ENCODE results near the gene FOXO1.

The FOXO1 gene

GRCh38 chr13:40596484-40596883 lies 70.0 kb downstream of the FOXO1 start:
- no peak for TF ChIP-seq CTCF (IDR thresholded peaks at IDR 0.05; ENCODE audit: low read depth, low read length)
- DNase-seq (ENCODE audit: extremely low read depth, low read depth), result no peak

- no peak for DNase-seq (ENCODE audit: extremely low read depth, low read depth)
- no peak for TF ChIP-seq CTCF (IDR thresholded peaks at IDR 0.05; ENCODE audit: low read depth, low read length)
These were observed 70.7 kb downstream of the FOXO1 start for GRCh38 chr13:40595693-40596092.

- TF ChIP-seq CTCF (IDR thresholded peaks at IDR 0.05; ENCODE audit: low read depth, low read length), result no peak
- DNase-seq (ENCODE audit: extremely low read depth, low read depth), result no peak
These were observed 74.4 kb downstream of the FOXO1 start for GRCh38 chr13:40592035-40592434.

GRCh38 chr13:40591091-40591490 lies 75.3 kb downstream of the FOXO1 start:
- TF ChIP-seq CTCF (IDR thresholded peaks at IDR 0.05; ENCODE audit: low read depth, low read length), result no peak
- no peak for DNase-seq (ENCODE audit: extremely low read depth, low read depth)

- no peak for DNase-seq (ENCODE audit: extremely low read depth, low read depth)
- no peak for TF ChIP-seq CTCF (IDR thresholded peaks at IDR 0.05; ENCODE audit: low read depth, low read length)
These were observed 76.2 kb downstream of the FOXO1 start for GRCh38 chr13:40590112-40590862.

- no peak for DNase-seq (ENCODE audit: extremely low read depth, low read depth)
These were observed 76.9 kb downstream of the FOXO1 start for GRCh38 chr13:40589285-40590109.

More at GRCh38 chr13:40589285-40590109, 76.9 kb downstream of the FOXO1 start:
- no peak for TF ChIP-seq CTCF (IDR thresholded peaks at IDR 0.05; ENCODE audit: low read depth, low read length)

All from AG09319 (cell line).